Osteoblast (primary cell): Measurements from ENCODE around the gene ENPP3. TPM values are rescaled to one million over a fixed set of nuclear protein-coding genes. Genes with fewer than 3 reads are reported as not detected.

Experiments used
- DNase-seq: peaks from one replicate; pipeline ENCODE4 v3.0.0; 2011; ENCODE audit warnings: low spot score, mixed read lengths; ENCODE audit not compliant: insufficient read length; ENCODE audit errors: missing footprints
- H2AFZ ChIP-seq: 2 replicates; pipeline ENCODE4 v1.6.0; 2011; ENCODE audit warnings: mild to moderate bottlenecking, low read length
- H3K27ac ChIP-seq: 2 replicates; pipeline ENCODE4 v1.5.1; 2011; ENCODE audit warnings: mild to moderate bottlenecking, low read depth, low read length, moderate library complexity
- H3K27me3 ChIP-seq: 2 replicates; pipeline ENCODE4 v1.6.0; 2012; ENCODE audit warnings: mild to moderate bottlenecking, control low read depth, inconsistent platforms, low read length, moderate library complexity; ENCODE audit not compliant: insufficient read depth
- H3K36me3 ChIP-seq: 2 replicates; pipeline ENCODE4 v1.5.1; 2011; ENCODE audit warnings: mild to moderate bottlenecking, low read length, control low read depth, moderate library complexity; ENCODE audit not compliant: insufficient read depth
- H3K4me1 ChIP-seq: 2 replicates; pipeline ENCODE4 v1.5.1; 2011; ENCODE audit warnings: mild to moderate bottlenecking, low read length, control low read depth, moderate library complexity; ENCODE audit not compliant: insufficient read depth
- H3K4me2 ChIP-seq: 2 replicates; pipeline ENCODE4 v1.6.0; 2011; ENCODE audit warnings: mild to moderate bottlenecking, low read length; ENCODE audit not compliant: insufficient read depth
- H3K4me3 ChIP-seq: fragments of 200-600 bp; sonication (generic); 3 replicates; pipeline ENCODE4 v1.5.1; 2012; ENCODE audit warnings: mild to moderate bottlenecking, low read length, inconsistent platforms; ENCODE audit not compliant: insufficient read depth
- H3K79me2 ChIP-seq: 2 replicates; pipeline ENCODE4 v1.6.0; 2012; ENCODE audit warnings: mild to moderate bottlenecking, low read length, control low read depth, inconsistent platforms; ENCODE audit not compliant: insufficient read depth
- H3K9me3 ChIP-seq: 2 replicates; pipeline ENCODE4 v1.5.1; 2011; ENCODE audit warnings: low read depth, low read length, control low read depth
- H4K20me1 ChIP-seq: 2 replicates; pipeline ENCODE4 v1.6.0; 2012; ENCODE audit warnings: mild to moderate bottlenecking, low read length, control low read depth; ENCODE audit not compliant: insufficient read depth
- total RNA-seq: library from RNA; depleted of rRNA; stranded (reverse); fragments of >200 nt; gene quantifications from 2 replicates; pipeline ENCODE4 v1.2.3, GENCODE V29; 2012
- TF ChIP-seq, protein P1 (sequence below): IDR thresholded peaks from 2 replicates; pipeline ENCODE4 v1.5.1; 2011; ENCODE audit warnings: mild to moderate bottlenecking, low read depth, low read length, moderate library complexity; ENCODE audit errors: extremely low read depth

ENPP3 gene
- total RNA-seq, 1 donor = not detected

DNA sequence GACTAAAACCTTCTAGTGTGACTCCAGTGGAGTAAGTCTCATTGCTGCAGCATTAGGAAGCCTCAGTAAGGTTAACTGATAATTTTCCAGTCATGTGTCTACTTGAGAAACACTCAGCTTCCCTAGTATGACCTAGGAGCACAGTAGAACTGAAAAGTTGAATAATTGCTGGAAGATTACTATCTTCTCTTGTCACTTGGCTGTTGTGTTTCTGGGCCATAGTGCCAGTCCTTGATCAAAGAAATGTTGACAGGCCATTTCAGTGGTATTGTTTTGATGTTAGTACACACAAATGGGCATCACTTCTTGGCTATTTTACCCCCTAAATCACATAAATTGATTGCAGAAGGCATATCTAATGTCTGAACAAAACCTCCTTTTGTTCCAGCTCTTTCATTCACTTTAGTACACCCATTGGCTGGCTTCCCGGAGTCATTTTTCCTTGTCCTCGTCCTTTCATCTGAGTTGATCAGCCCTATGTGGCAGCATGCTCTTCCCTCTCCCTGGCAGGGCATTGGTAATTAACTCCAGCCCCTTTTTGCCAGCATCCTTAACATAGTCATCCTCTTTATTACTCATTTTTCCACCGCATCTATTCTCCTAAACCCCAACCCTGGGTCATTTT is 6.0 kb downstream of the ENPP3 start:
- DNase-seq = no peak

DNA sequence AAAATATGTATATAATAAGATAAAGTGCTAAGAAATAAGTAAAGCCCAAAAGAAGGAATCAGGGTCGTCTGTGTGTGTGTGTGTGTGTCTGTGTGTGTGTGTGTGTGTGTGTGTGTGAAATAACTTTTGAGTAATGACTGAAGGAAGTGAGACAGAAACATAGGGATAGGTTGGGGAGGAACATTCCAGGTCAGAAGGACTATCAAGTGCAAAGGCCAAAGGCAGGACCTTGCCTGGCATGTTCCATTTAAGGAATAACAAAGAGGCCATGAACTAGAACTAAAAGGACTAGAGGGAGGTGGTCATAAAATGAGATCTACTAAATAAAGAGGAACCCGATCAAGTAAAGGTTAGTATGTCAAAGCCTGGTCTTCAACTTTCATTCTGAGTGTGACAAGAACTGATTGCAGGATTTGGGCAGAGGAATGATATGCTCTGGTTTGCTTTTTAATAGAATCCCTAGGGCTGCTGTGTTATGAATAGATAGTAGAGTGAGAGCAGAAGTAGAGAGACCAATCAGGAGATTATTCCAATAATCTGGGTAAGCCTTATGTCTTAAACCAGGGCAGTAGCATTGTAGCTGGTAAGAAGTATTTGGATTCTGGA is 6.9 kb downstream of the ENPP3 start:
- Histone ChIP-seq H3K4me1 (no peaks in the 10 kb centered on the region), H3K4me2 (no peak overlapping the region), H3K27ac (no peak overlapping the region), H3K9me3 (no peaks in the 10 kb centered on the region), H3K79me2 (no peaks in the 10 kb centered on the region), H2AFZ (no peak overlapping the region), H3K27me3 (peaks cover 6% of the 10 kb centered on the region), H3K36me3 (no peaks in the 10 kb centered on the region), H4K20me1 (no peaks in the 10 kb centered on the region), H3K4me3 (no peak overlapping the region)
- TF ChIP-seq, protein P1, sequence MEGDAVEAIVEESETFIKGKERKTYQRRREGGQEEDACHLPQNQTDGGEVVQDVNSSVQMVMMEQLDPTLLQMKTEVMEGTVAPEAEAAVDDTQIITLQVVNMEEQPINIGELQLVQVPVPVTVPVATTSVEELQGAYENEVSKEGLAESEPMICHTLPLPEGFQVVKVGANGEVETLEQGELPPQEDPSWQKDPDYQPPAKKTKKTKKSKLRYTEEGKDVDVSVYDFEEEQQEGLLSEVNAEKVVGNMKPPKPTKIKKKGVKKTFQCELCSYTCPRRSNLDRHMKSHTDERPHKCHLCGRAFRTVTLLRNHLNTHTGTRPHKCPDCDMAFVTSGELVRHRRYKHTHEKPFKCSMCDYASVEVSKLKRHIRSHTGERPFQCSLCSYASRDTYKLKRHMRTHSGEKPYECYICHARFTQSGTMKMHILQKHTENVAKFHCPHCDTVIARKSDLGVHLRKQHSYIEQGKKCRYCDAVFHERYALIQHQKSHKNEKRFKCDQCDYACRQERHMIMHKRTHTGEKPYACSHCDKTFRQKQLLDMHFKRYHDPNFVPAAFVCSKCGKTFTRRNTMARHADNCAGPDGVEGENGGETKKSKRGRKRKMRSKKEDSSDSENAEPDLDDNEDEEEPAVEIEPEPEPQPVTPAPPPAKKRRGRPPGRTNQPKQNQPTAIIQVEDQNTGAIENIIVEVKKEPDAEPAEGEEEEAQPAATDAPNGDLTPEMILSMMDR = no peak
- no peak for DNase-seq

More for the DNA sequence above, 6.0 kb downstream of the ENPP3 start:
- Histone ChIP-seq H3K27me3 (peaks cover 6% of the 10 kb centered on the region), H3K4me2 (no peak overlapping the region), H3K36me3 (no peaks in the 10 kb centered on the region), H3K4me3 (no peak overlapping the region), H3K79me2 (no peaks in the 10 kb centered on the region), H3K9me3 (no peaks in the 10 kb centered on the region), H3K4me1 (no peaks in the 10 kb centered on the region), H4K20me1 (no peaks in the 10 kb centered on the region), H2AFZ (no peak overlapping the region), H3K27ac (no peak overlapping the region)
- TF ChIP-seq, protein P1 = no peak

DNA sequence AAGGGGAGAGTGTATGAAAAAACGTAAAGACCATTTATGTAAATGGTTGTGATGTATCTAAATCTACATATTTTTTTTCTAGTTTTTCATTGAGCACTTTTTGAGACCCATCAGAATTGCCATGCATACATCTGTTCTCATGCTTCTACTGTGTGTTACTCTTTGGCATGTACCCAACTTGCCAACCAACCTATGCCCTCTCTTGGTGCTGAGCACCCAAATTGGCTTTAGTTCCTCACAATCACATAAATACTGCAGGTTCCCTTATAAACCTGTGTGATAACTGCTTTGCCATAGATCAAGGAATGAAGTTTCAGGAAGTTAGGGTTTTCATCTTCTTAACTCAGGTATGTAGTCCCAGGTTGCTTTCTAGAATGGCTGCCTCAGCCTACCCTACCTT is 7.8 kb downstream of the ENPP3 start:
- no peaks in the 10 kb centered on the region for H3K4me1 ChIP-seq
- H3K9me3 ChIP-seq = no peaks in the 10 kb centered on the region
- H3K27ac ChIP-seq = no peak overlapping the region
- TF ChIP-seq, protein P1 = no peak
- peaks cover 6% of the 10 kb centered on the region for H3K27me3 ChIP-seq
- no peak overlapping the region for H2AFZ ChIP-seq
- H3K4me3 ChIP-seq = no peak overlapping the region
- DNase-seq = no peak
- H3K4me2 ChIP-seq = no peak overlapping the region
- H4K20me1 ChIP-seq = no peaks in the 10 kb centered on the region
- no peaks in the 10 kb centered on the region for H3K79me2 ChIP-seq
- no peaks in the 10 kb centered on the region for H3K36me3 ChIP-seq

DNA sequence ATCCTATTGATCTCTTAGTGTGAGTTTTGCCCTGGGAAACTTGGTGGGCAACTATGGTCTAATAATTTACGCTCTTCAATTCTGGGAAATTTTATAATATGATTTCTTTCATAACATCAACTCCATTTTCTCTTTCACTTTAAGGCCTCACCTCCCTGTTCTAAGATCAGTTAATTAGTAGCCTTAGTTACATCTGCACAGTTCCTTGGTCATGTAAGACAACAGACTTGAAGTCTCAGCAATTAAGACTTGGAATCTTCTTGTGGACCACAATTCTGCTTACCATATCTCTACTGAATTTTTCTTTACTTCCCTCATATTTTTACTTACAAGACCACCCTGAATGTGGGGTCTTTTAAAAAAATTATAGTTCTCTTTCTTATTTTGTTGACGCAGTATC is 8.7 kb downstream of the ENPP3 start:
- Histone ChIP-seq H3K4me1 (no peaks in the 10 kb centered on the region), H3K4me2 (no peak overlapping the region), H3K4me3 (no peak overlapping the region), H3K27me3 (peaks cover 6% of the 10 kb centered on the region), H3K79me2 (no peaks in the 10 kb centered on the region), H3K36me3 (no peaks in the 10 kb centered on the region), H3K9me3 (no peaks in the 10 kb centered on the region), H3K27ac (no peak overlapping the region), H4K20me1 (no peaks in the 10 kb centered on the region), H2AFZ (no peak overlapping the region)
- no peak for DNase-seq
- TF ChIP-seq, protein P1 = no peak
